HL-60 (cell line): Measurements from ENCODE around the gene FAM186B.

Experiments
- DNase-seq, 2 experiments: peaks; one replicate each; pipeline ENCODE4 v3.0.0-alpha.2; 2010 to 2020; ENCODE audit warnings: low read depth in 1 of 2, low spot score in 1 of 2
- H3K27ac ChIP-seq: fragments of 250-450 bp; sonication (Bioruptor Pico); replicated peaks from 2 replicates; pipeline ENCODE4 v1.5.1; 2020; ENCODE audit warnings: mild to moderate bottlenecking, moderate library complexity
- H3K27me3 ChIP-seq: fragments of 250-450 bp; sonication (Bioruptor Pico); 2 replicates; pipeline ENCODE4 v1.5.1; 2021; ENCODE audit warnings: mild to moderate bottlenecking, moderate library complexity; ENCODE audit not compliant: insufficient read depth, poor library complexity, severe bottlenecking
- H3K4me3 ChIP-seq: replicated peaks from 2 replicates; pipeline ENCODE4 v1.5.1; 2011; ENCODE audit warnings: mild to moderate bottlenecking, control low read depth, low read length; ENCODE audit not compliant: insufficient read depth
- CTCF ChIP-seq: IDR thresholded peaks from one replicate; pipeline ENCODE4 v1.5.1; 2011; ENCODE audit warnings: low read length, control low read depth, inconsistent platforms; ENCODE audit not compliant: insufficient read depth
- GABPA ChIP-seq: IDR thresholded peaks from 2 replicates; pipeline ENCODE4 v1.6.1; 2012; ENCODE audit warnings: low read depth
- POLR2AphosphoS5 ChIP-seq: IDR thresholded peaks from 2 replicates; pipeline ENCODE4 v1.6.1; 2012; ENCODE audit warnings: low read depth
- REST ChIP-seq: IDR thresholded peaks from 2 replicates; pipeline ENCODE4 v1.6.1; 2012; ENCODE audit warnings: low read depth; ENCODE audit not compliant: insufficient replicate concordance
- SPI1 ChIP-seq: IDR thresholded peaks from 2 replicates; pipeline ENCODE4 v1.6.1; 2012; ENCODE audit warnings: low read depth, mild to moderate bottlenecking, borderline replicate concordance

Gene FAM186B

DNA sequence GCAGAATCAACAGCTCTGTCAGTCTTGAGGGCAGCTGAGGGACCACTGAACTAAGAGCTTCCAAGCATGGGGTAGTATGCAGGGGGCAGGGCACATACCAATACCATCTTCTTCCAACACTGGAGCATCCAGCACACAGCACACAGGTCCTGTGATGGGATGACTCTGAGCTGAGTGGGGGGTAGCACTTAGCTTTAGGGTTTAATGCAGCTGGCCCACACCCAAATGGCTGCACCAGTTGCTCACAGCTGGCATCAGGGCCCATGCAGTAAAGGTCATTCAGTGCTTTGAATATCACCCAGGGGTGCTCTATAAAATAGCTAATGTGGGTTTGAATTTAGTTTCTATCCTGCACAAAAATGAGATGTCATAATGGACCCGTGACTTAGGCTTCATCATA lies 1.7 kb downstream of the FAM186B start:
- Histone ChIP-seq H3K27me3 (no peaks in the 10 kb centered on the region), H3K27ac (no peak overlapping the region), H3K4me3 (no peak overlapping the region)
- TF ChIP-seq GABPA: no peak
- no peak for TF ChIP-seq REST
- TF ChIP-seq POLR2AphosphoS5: no peak
- no peak for TF ChIP-seq SPI1
- TF ChIP-seq CTCF: no peak
- DNase-seq: no peak

GRCh38 chr12:49599961-49600360 lies 5.5 kb downstream of the FAM186B start:
- no peak for DNase-seq
- Histone ChIP-seq H3K27ac (no peak overlapping the region), H3K27me3 (no peaks in the 10 kb centered on the region), H3K4me3 (no peak overlapping the region)
- TF ChIP-seq POLR2AphosphoS5: no peak
- no peak for TF ChIP-seq CTCF
- TF ChIP-seq REST: no peak
- TF ChIP-seq SPI1: no peak
- TF ChIP-seq GABPA: no peak

DNA sequence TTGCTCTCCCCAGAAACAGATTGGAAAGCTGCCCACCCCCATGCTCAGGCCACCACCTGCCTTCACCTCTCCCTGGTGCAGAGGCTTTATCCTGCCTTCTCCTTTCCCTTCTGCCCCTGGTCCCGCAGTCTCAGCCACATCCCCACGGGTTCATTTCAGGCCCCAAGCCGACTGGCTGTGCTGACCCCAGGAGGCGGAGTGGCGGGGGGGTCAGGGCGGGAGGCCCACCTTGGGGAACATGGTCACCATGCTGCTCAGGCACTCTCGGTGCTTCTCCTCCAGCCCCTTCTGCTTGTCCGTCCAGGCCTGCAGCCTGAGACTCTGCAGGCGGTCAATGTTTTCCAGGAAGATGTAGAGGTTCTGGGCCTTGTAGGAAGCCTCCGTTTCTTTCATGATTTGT lies 6.9 kb downstream of the FAM186B start:
- H3K4me3 ChIP-seq: no peak overlapping the region
- no peak for DNase-seq
- H3K27me3 ChIP-seq: no peaks in the 10 kb centered on the region
- TF ChIP-seq CTCF (no peak), POLR2AphosphoS5 (no peak), GABPA (no peak), REST (no peak), SPI1 (no peak)
- no peak overlapping the region for H3K27ac ChIP-seq
